H54 (cell line): ENCODE data around the gene PRKCH.

Experiments
- DNase-seq: peaks from one replicate; pipeline ENCODE4 v3.0.0; 2011; ENCODE audit warnings: low spot score, mixed read lengths; ENCODE audit not compliant: insufficient read length
- FAIRE-seq: peaks from 3 replicates; lab custom pipeline; 2011; peaks lifted over from hg19 to GRCh38; lab: Jason Lieb, UNC
- POLR2A ChIP-seq: IDR thresholded peaks from 2 replicates; pipeline ENCODE4 v1.6.1; 2011; ENCODE audit warnings: low read depth, mild to moderate bottlenecking, low read length

The PRKCH gene

GRCh38 chr14:61502459-61503093 is 181.2 kb downstream of the PRKCH start:
- no peak for TF ChIP-seq POLR2A
- FAIRE-seq, result peak; percentile 88
- no peak for DNase-seq

DNA sequence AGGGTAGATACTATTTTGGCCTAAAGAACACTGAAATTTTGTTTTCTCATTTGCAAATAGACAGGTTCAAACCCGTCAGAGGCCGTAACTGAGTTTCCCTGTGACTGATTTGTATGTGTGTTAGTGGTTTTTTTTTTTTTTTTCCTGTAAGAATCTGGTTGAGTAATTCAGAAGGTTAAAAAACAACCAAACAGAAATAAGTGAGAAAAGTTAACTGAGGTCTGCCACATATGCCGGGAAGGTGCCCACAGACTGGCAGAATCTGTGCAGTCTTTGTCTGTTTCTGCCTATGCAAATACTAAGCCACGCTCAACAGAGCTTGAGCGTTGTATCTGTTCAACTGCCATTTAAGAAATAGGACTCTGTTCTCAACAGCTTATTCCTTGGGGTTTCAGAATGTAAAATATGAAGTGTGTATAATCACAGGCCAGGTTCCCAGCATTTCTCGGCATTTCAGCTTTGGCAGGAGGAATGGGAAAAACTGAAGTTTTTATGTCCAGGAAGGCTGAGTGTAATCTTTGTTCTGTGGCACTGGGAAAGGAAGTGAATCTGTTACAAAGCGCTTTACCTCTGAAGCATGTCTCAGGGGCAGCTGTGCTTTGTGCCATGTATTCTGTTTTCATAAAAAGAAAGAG is 181.9 kb downstream of the PRKCH start:
- no peak for TF ChIP-seq POLR2A
- DNase-seq (no peak), FAIRE-seq (peak; percentile 81)

GRCh38 chr14:61504901-61505300 is 183.5 kb downstream of the PRKCH start:
- FAIRE-seq, result peak; percentile 36
- no peak for TF ChIP-seq POLR2A
- DNase-seq, result no peak

DNA sequence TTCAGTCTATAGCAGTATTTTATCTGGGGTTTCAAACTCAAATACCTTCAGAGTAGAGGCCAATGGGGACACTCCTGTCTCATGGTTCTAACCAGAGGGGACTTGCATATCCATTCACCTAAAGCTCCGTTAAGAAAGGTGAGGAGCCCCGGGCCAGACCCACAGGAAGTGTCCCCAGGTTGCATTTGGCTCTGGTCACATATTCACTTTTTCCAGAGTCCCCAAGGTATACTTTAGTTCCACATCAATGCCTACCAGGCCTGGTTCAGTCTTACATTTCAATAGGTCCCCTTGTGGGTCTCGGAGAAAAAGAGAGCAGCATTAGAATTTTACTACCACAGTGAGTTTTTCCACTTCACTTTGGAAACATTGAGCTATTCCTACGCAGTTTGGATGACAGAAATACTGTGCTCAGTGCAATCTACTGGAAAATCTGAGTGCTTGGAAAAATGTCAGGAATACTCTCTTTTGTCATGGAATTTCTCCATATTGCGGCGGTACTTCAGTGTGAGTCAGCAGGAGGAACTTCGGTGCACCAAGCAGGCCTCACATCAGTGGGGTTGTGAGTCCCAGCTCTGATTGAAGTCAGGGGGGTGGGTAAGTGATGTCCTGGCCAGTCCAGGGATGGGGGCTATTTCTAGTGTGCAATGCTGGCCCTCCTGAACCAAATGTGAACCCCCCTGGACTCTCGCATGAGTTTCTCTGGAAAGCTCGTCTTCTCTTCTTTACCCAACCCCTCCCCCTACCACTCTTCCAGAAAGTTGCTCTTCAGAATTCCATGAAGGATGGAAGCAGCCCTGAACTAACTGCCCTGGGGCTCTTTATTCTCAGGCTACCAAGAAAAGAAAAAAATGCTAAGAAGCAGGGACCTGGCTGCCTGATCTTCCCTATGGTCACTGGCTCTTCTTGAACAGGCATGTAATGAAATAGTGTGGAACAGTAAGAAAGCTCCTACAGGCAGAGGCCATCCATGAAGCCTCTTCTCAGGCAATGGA is 184.7 kb downstream of the PRKCH start:
- FAIRE-seq, result peak; percentile 66
- TF ChIP-seq POLR2A, result no peak
- no peak for DNase-seq

DNA sequence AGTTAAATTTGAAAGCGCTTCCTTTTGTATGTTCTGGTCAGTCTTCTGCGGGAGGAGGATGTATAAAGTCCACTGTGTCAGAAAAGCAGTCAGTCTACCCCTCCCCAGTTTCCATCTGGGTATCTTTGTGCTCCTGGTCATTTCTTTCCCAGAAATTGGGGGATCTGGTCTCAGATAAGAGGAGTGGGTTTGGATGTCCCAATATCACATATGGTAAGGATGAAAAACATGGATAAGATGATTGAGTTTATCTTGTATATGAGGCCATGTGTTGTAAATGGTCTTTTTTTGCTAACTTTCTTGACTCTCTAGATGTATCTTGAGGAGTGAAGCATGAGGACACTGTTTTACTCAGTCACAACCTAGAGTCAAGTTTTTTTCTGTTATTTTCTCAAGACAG is 187.1 kb downstream of the PRKCH start:
- TF ChIP-seq POLR2A, result no peak
- no peak for DNase-seq
- FAIRE-seq, result peak; percentile 50

DNA sequence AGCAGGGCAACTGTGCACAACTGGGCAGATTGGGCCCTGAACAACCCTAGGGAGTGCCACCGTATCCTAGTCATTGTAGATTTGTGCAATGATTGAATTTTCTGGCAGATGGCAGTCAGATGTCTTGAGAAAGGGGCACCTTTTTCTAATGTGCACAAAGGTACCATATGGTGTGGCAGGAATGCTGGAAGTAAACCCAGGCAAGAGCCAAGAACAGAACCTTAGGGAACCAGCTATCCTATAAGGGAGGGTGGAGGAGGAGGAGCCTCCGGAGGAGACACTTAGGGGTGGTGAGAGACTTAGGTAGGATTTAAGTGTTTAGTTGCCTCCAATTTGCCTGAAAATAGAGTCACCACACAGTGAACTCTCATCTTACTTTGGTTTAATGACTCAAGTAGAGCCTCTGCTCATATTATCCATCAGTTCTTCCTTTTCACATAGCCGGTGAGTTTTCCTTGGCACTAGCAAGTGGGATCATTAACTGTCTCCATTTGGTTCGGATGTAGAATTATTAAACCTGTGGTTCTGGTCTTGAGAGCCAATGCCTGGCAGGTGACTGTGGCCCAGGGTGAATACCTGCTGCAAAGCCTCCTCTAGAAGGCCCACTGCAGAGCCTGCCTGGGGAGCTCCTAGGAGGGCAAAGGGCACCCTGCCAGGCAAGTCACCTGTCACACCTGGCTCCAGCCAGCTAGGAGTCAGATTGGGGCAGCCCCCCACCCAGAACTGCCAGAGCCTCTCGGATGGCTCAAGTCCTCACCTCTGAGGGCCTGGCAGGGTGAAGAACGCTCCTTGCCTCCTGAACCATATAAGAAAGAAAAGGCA is 189.6 kb downstream of the PRKCH start:
- FAIRE-seq, result no peak

DNA sequence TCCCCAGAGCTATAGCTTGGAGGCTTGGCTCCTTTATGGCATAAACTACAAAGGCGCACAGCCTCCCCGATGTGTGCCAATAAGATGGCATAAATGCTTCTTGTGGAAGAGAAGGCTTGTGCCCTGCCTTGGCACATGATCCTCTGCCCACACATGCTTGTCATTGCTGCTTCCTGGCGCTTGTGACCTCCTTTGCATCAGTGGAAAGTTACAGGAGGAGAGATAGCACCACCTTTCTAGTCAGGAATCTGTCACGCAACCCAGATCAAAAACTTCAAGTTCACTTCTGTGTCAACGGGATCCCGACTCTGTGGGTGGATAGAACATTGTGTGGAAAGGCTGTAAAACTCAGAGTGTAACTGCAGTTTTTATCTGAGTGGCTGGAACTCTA is 190.2 kb downstream of the PRKCH start:
- peak; percentile 6 for FAIRE-seq
- no peak for DNase-seq
- TF ChIP-seq POLR2A, result no peak

More for the DNA sequence above, 189.6 kb downstream of the PRKCH start:
- DNase-seq, result no peak
- TF ChIP-seq POLR2A, result no peak

- DNase-seq, result no peak
- TF ChIP-seq POLR2A, result no peak
These were observed 190.9 kb downstream of the PRKCH start for GRCh38 chr14:61512026-61512834.

DNA sequence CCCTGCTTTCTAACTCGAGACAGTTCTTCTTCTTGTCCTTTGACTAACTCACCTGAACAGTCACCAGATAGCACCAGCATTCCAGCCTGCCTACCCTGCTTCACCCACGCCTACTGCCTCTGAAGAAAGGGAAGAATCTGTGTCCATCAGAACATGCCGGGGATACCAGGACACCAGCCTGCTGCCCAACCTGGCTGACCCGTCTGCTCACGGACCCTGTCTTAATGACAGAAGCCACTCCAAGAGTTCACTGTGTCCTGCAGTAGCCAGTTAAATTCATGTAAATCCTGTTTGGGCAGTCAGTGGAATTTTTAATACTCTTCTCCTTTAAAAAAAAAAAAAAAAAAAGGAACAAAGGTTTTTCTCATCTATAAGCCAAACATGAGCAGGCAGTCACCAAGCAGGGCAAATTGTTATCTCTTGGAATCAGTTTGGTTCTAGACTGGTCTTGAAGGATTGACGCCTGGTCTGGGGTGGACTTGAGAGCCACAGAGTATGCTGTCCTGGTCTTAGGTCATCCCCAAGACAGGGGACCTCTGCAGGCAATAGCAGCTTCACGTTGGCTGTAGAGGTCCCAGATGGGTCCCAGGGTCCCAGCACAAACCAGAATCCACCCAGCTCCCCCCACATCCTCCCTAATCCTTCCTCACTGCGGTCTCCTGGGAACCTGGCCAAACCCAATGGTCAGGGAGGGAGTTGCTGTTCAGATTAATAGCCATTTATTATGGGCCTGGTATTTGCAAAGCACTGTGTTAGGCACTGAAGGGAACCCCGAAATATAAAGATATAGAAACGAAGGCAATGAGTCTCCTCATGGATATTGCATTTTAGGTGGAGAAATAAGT is 192.8 kb downstream of the PRKCH start:
- no peak for TF ChIP-seq POLR2A
- no peak for FAIRE-seq
- DNase-seq, result no peak

More at GRCh38 chr14:61512026-61512834, 190.9 kb downstream of the PRKCH start:
- no peak for FAIRE-seq

- TF ChIP-seq POLR2A, result no peak
- FAIRE-seq, result no peak
- no peak for DNase-seq
These were observed 193.5 kb downstream of the PRKCH start for GRCh38 chr14:61514927-61515326.

DNA sequence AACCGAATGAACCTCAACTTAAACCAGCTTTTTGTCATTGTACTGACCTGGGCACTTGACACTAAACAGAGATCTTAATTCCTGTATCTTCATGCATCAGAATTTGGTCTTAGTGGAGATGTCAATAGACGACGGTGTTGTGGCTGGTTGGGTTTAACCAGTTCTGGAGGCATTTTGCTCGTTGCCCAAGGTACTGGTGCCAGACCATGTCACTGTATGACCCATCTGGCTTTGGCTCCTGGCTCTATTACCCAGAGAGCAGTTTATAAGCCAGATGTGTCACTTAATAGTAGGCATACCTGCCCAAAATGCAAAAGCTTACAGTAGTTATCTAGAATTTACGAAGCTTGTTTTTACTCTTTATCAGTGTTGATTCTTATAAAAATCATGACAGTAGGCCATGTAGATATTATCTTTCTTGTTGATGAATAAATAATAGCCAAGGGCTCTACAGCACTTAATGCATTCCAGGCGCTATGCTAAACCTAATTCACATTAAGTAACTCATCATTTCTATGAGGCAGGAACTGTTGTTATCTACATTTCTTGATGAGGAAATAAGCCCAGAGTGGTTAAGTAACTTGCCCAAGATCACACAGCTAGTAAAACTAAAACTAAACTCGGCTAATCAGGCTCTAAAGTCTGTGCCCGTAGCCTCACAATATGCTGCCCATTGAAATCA is 194.2 kb downstream of the PRKCH start:
- FAIRE-seq (no peak), DNase-seq (no peak)
- no peak for TF ChIP-seq POLR2A
